ENCODE data around the gene GOLGA2. TPM values are rescaled to one million over a fixed set of nuclear protein-coding genes. Genes with fewer than 3 reads are reported as not detected.

The GOLGA2 gene
- total and polyA plus RNA-seq, 4 donors, result 56.0 to 137 (median 89.7) TPM

GRCh38 chr9:128323212-128323730 lies 47.5 kb upstream of the GOLGA2 start:
- Histone ChIP-seq H3K9ac (ENCODE audit: insufficient read depth in 1 of 2, low read length in 2 of 2) (peak overlapping the region; percentile 32 to 49), H3K9me3 (ENCODE audit: control insufficient read depth in 4 of 4, insufficient read depth in 3 of 4, low read length in 3 of 4) (no peaks in the 10 kb centered on the region), H3K27ac (ENCODE audit: low read depth in 1 of 2, low read length in 1 of 2) (peak overlapping the region; percentile 91 to 94), H3K4me3 (peak overlapping the region; percentile 96), H3K4me1 (ENCODE audit: control insufficient read depth in 5 of 5, insufficient read depth in 5 of 5, low read length in 5 of 5) (peaks cover 0 to 16% (median 7%) of the 10 kb centered on the region in 5 donors), H3K36me3 (ENCODE audit: control insufficient read depth in 4 of 4, insufficient read depth in 4 of 4, low read length in 4 of 4) (peaks cover 0 to 25% (median 14%) of the 10 kb centered on the region in 4 donors), H3K27me3 (ENCODE audit: control insufficient read depth in 3 of 3, insufficient read depth in 3 of 3, low read length in 2 of 3) (no peaks in the 10 kb centered on the region)
- WGBS, 2 donors, result 23 to 27% methylated on average over 16 of the region's 16 CpGs
- TF ChIP-seq, protein P1, sequence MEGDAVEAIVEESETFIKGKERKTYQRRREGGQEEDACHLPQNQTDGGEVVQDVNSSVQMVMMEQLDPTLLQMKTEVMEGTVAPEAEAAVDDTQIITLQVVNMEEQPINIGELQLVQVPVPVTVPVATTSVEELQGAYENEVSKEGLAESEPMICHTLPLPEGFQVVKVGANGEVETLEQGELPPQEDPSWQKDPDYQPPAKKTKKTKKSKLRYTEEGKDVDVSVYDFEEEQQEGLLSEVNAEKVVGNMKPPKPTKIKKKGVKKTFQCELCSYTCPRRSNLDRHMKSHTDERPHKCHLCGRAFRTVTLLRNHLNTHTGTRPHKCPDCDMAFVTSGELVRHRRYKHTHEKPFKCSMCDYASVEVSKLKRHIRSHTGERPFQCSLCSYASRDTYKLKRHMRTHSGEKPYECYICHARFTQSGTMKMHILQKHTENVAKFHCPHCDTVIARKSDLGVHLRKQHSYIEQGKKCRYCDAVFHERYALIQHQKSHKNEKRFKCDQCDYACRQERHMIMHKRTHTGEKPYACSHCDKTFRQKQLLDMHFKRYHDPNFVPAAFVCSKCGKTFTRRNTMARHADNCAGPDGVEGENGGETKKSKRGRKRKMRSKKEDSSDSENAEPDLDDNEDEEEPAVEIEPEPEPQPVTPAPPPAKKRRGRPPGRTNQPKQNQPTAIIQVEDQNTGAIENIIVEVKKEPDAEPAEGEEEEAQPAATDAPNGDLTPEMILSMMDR (IDR thresholded peaks at IDR 0.05; ENCODE audit: control extremely low read depth, extremely low read depth), result no peak
- ATAC-seq (ENCODE audit: insufficient read depth, low FRiP score), result no peak
- DNase-seq, result no peak

DNA sequence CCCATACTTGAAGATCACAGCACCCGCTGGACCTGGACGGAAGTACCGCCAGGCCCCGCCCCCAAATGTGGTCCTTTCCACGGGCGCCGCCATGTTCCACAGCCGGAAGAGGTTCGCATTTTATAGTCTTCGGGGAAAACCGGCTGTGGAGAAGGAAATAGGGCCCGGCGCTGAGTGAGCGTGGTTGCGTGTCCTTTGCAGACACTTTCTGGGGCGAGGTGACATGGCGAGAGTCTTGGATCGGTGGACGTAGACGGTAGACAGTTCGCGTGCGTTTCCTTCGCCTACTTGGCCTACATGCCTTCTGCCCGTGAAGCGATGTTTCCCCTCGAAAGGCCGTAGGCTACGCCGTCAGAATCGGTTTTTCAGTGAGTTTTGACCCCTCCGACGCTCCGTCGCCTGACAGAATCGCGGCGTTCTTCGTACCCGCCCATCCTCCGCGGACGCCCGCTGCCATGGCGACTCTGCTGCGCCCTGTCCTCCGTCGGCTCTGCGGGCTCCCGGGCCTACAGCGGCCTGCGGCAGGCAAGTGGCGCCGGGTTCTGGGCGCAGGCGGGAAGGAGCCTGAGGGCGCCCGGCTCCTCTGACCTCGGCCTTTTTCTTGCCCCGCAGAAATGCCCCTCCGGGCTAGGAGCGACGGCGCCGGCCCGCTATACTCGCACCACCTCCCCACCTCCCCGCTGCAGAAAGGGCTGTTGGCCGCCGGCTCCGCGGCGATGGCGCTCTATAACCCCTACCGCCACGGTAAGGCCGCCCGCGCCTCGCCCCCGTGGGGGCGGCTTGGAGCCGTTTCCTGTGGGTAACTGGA lies 46.8 kb upstream of the GOLGA2 start, which contains the start of the genes COQ4 and TRUB2:
Gene COQ4 (plus strand): TSS at position 436 of the 808 bp plus-strand sequence. CDS start 20 bp downstream, at position 456.
Gene TRUB2 (minus strand): TSS at position 44 of the 808 bp plus-strand sequence. CDS start 39 bp downstream, at position 5.
- peak within 1 kb of the TSS; percentile 91 to 94 for H3K27ac ChIP-seq (ENCODE audit: low read depth in 1 of 2, low read length in 1 of 2)
- 0% methylated on average over 83 of the region's 83 CpGs for WGBS, 2 donors
- peak within 1 kb of the TSS; percentile 96 for H3K4me3 ChIP-seq
- TF ChIP-seq, protein P1 (IDR thresholded peaks at IDR 0.05; ENCODE audit: control extremely low read depth, extremely low read depth), result no peak
- peaks cover 0 to 16% (median 7%) of the 10 kb centered on the region in 5 donors for H3K4me1 ChIP-seq (ENCODE audit: control insufficient read depth in 5 of 5, insufficient read depth in 5 of 5, low read length in 5 of 5)
- DNase-seq (peak; percentile 94 to 98 (median 98)), ATAC-seq (ENCODE audit: insufficient read depth, low FRiP score) (peak; percentile 95)
- H3K9ac ChIP-seq (ENCODE audit: insufficient read depth in 1 of 2, low read length in 2 of 2), result peak within 1 kb of the TSS; percentile 49 to 77
- peaks cover 0 to 27% (median 14%) of the 10 kb centered on the region in 4 donors for H3K36me3 ChIP-seq (ENCODE audit: control insufficient read depth in 4 of 4, insufficient read depth in 4 of 4, low read length in 4 of 4)
- H3K27me3 ChIP-seq (ENCODE audit: control insufficient read depth in 3 of 3, insufficient read depth in 3 of 3, low read length in 2 of 3), result no peaks in the 10 kb centered on the region
- no peaks in the 10 kb centered on the region for H3K9me3 ChIP-seq (ENCODE audit: control insufficient read depth in 4 of 4, insufficient read depth in 3 of 4, low read length in 3 of 4)

DNA sequence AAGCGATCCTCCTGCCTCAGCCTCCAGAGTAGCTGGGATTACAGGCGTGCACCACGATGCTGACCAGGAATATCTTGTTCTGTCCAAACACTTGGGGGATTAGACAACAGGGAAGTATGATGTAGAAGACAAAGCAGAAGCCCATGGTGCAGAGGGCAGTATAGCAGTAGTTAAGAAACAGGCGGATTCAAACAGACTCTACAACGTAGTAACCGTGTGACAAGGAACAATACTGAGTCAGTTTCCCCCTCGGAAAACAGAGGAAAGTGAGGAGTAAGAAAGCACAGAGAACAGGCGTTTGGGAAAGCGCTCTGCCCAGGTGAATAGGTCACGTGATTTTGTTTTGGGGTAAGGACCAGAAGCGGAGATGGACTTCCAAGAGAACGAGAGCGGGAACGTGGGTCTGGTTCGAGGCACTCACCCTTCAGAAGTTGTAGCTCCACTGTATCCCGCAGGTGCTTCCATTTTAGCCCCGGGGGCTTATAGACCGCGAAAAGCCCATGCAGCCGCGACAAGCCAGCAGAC lies 46.1 kb upstream of the GOLGA2 start:
- H3K9ac ChIP-seq (ENCODE audit: insufficient read depth in 1 of 2, low read length in 2 of 2), result peak overlapping the region; percentile 40 to 75
- H3K9me3 ChIP-seq (ENCODE audit: control insufficient read depth in 4 of 4, insufficient read depth in 3 of 4, low read length in 3 of 4), result no peaks in the 10 kb centered on the region
- no peak for ATAC-seq (ENCODE audit: insufficient read depth, low FRiP score)
- peak overlapping the region; percentile 96 for H3K4me3 ChIP-seq
- H3K36me3 ChIP-seq (ENCODE audit: control insufficient read depth in 4 of 4, insufficient read depth in 4 of 4, low read length in 4 of 4), result peaks cover 5 to 29% (median 16%) of the 10 kb centered on the region in 4 donors
- no peak for DNase-seq
- 1 to 2% methylated on average over 21 of the region's 21 CpGs for WGBS, 2 donors
- TF ChIP-seq, protein P1 (IDR thresholded peaks at IDR 0.05; ENCODE audit: control extremely low read depth, extremely low read depth), result no peak
- no peaks in the 10 kb centered on the region for H3K27me3 ChIP-seq (ENCODE audit: control insufficient read depth in 3 of 3, insufficient read depth in 3 of 3, low read length in 2 of 3)
- H3K4me1 ChIP-seq (ENCODE audit: control insufficient read depth in 5 of 5, insufficient read depth in 5 of 5, low read length in 5 of 5), result peaks cover 0 to 16% (median 7%) of the 10 kb centered on the region in 5 donors
- H3K27ac ChIP-seq (ENCODE audit: low read depth in 1 of 2, low read length in 1 of 2), result no peak overlapping the region

Data from lung (tissue), 12 donors.